OCI-LY1 (cell line): ENCODE data around the gene FKBP4.

Experiments used
- CTCF ChIP-seq: fragments of 200-600 bp; sonication (generic), shearing (Covaris generic); IDR thresholded peaks from 2 replicates; pipeline ENCODE4 v1.5.1; 2017; ENCODE audit warnings: mild to moderate bottlenecking, antibody characterized with exemption, low read length, moderate library complexity, mixed read lengths
- EZH2 ChIP-seq: fragments of 200-600 bp; sonication (generic), shearing (Covaris generic); IDR thresholded peaks from 2 replicates; pipeline ENCODE4 v1.8.0; 2017; ENCODE audit warnings: borderline replicate concordance, mixed run types, mild to moderate bottlenecking, antibody characterized with exemption, low read length, moderate library complexity, mixed read lengths

GRCh38 chr12:2751686-2752085 is 43.1 kb upstream of the FKBP4 start:
- TF ChIP-seq CTCF: no peak; the same call in 1 of the 2 replicates
- TF ChIP-seq EZH2: no peak
